HepG2 (cell line): ENCODE results near the gene BCAR3. TPM values are rescaled to one million over a fixed set of nuclear protein-coding genes. Genes with fewer than 3 reads are reported as not detected.

Experiments
- ATAC-seq: fragments of 200-7000 bp; cut with Tn5 transposase; 3 replicates; pipeline ENCODE4 v1.9.1; 2020; ENCODE audit warnings: mild to moderate bottlenecking, moderate library complexity
- BruUV-seq: library from RNA; stranded (reverse); fragments of 400-500 nt; replicated peaks from 2 replicates; lab custom pipeline; 2021; lab: Mats Ljungman, UMichigan
- CTCF ChIA-PET: fragments of 300-600 bp; formaldehyde crosslinking; extraction: SDS; loops from one replicate; lab custom pipeline; 2021; ENCODE audit warnings: low total read pairs, inconsistent platforms, low intra/inter-chr PET ratio; lab: Yijun Ruan, JAX
- POLR2A ChIA-PET: fragments of 350-600 bp; sonication (Branson Sonifier 250); formaldehyde crosslinking; loops from one replicate; lab custom pipeline; 2020; ENCODE audit warnings: antibody characterized with exemption, inconsistent platforms; lab: Yijun Ruan, JAX
- DNase-seq: peaks from one replicate; pipeline ENCODE4 v3.0.0-alpha.2; 2015; ENCODE audit warnings: low spot score
- FAIRE-seq: peaks from 3 replicates; lab custom pipeline; 2011; peaks lifted over from hg19 to GRCh38; lab: Jason Lieb, UNC
- H2AFZ ChIP-seq: one replicate; pipeline ENCODE4 v1.6.1; 2011; ENCODE audit warnings: low read length, inconsistent platforms
- H3K27ac ChIP-seq: fragments of 300-600 bp; 3 replicates; pipeline ENCODE4 v1.8.0; 2011; ENCODE audit warnings: mixed run types, mild to moderate bottlenecking, mixed read lengths, low read length, inconsistent platforms; ENCODE audit not compliant: insufficient read depth; ENCODE audit errors: extremely low read length
- H3K27me3 ChIP-seq, 2 experiments: fragments of 200-600 bp in 1 of 2; 2 replicates in 1 of 2; 3 replicates in 1 of 2; pipeline versions ENCODE4 v1.6.0 to v1.8.0; 2011; ENCODE audit warnings: low read length in 2 of 2, mild to moderate bottlenecking in 2 of 2, moderate library complexity in 2 of 2, inconsistent platforms in 1 of 2; ENCODE audit not compliant: insufficient read depth in 2 of 2, control insufficient read depth in 1 of 2
- H3K36me3 ChIP-seq, 2 experiments: fragments of 200-600 bp in 1 of 2; replicated peaks in 1 of 2; 2 replicates in 1 of 2; 3 replicates in 1 of 2; pipeline versions ENCODE4 v1.5.1 to v1.8.0; 2011; ENCODE audit warnings: low read length in 2 of 2, inconsistent platforms in 1 of 2; ENCODE audit not compliant: insufficient read depth in 2 of 2, control insufficient read depth in 1 of 2
- H3K4me1 ChIP-seq: 2 replicates; pipeline ENCODE4 v1.5.1; 2012; ENCODE audit warnings: low read length, inconsistent platforms; ENCODE audit not compliant: insufficient read depth
- H3K4me2 ChIP-seq: 2 replicates; pipeline ENCODE4 v1.6.0; 2011; ENCODE audit warnings: low read depth, low read length, inconsistent platforms
- H3K4me3 ChIP-seq, 3 experiments: fragments of 200-600 bp in 1 of 3; sonication (generic), shearing (Covaris generic) in 1 of 3; replicated peaks in 1 of 3; 2 replicates each; pipeline ENCODE4 v1.5.1; 2011 to 2016; ENCODE audit warnings: low read length in 3 of 3, inconsistent platforms in 2 of 3, low read depth in 2 of 3, mild to moderate bottlenecking in 2 of 3, control low read depth in 1 of 3, mixed read lengths in 1 of 3; ENCODE audit not compliant: insufficient read depth in 1 of 3
- H3K79me2 ChIP-seq: one replicate; pipeline ENCODE4 v1.6.1; 2011; ENCODE audit warnings: low read length, inconsistent platforms; ENCODE audit not compliant: insufficient read depth
- H3K9ac ChIP-seq: 2 replicates; pipeline ENCODE4 v1.6.0; 2011; ENCODE audit warnings: mild to moderate bottlenecking, low read depth, low read length, inconsistent platforms; ENCODE audit not compliant: insufficient read depth
- H3K9me3 ChIP-seq: 2 replicates; pipeline ENCODE4 v1.5.1; 2012; ENCODE audit warnings: mild to moderate bottlenecking, low read length
- H4K20me1 ChIP-seq: 2 replicates; pipeline ENCODE4 v1.6.0; 2011; ENCODE audit warnings: inconsistent platforms, mild to moderate bottlenecking, low read length, moderate library complexity; ENCODE audit not compliant: insufficient read depth
- FOSL2 ChIP-seq: sonication (generic); formaldehyde crosslinking; IDR thresholded peaks from 2 replicates; pipeline ENCODE4 v1.4.0; 2020; ENCODE audit warnings: missing genetic modification reagents
- GTF3A ChIP-seq: sonication (generic); formaldehyde crosslinking; conservative IDR thresholded peaks from 2 replicates; pipeline ENCODE4 v1.4.0; 2020; ENCODE audit warnings: mild to moderate bottlenecking, missing genetic modification reagents
- HES4 ChIP-seq: sonication (generic); formaldehyde crosslinking; IDR thresholded peaks from 2 replicates; pipeline ENCODE4 v1.9.0; 2021; ENCODE audit warnings: mild to moderate bottlenecking, missing genetic modification reagents, borderline replicate concordance
- JARID2 ChIP-seq: sonication (generic); formaldehyde crosslinking; IDR thresholded peaks from 2 replicates; pipeline ENCODE4 v1.8.1; 2023; ENCODE audit warnings: missing genetic modification reagents, inconsistent platforms; ENCODE audit not compliant: insufficient replicate concordance
- MIXL1 ChIP-seq: IDR thresholded peaks from 2 replicates; pipeline ENCODE4 v1.6.1; 2016
- NCOA2 ChIP-seq: sonication (generic); formaldehyde crosslinking; IDR thresholded peaks from 2 replicates; pipeline ENCODE4 v1.8.0; 2022; ENCODE audit warnings: inconsistent platforms
- NFKB2 ChIP-seq: sonication (generic); formaldehyde crosslinking; IDR thresholded peaks from 2 replicates; pipeline ENCODE4 v1.4.0; 2020; ENCODE audit warnings: missing genetic modification reagents, borderline replicate concordance
- NR3C1 ChIP-seq: sonication (generic); formaldehyde crosslinking; IDR thresholded peaks from 2 replicates; pipeline ENCODE4 v1.4.0; 2020; ENCODE audit warnings: missing genetic modification reagents
- SAP130 ChIP-seq: IDR thresholded peaks from 2 replicates; pipeline ENCODE4 v1.6.1; 2016; ENCODE audit warnings: low read depth
- SRF ChIP-seq: IDR thresholded peaks from 2 replicates; pipeline ENCODE4 v1.6.1; 2011; ENCODE audit warnings: mild to moderate bottlenecking, low read depth, low read length, moderate library complexity
- ZBTB20 ChIP-seq: sonication (generic); formaldehyde crosslinking; IDR thresholded peaks from 2 replicates; pipeline ENCODE4 v1.8.1; 2023; ENCODE audit warnings: missing genetic modification reagents, low read depth, mild to moderate bottlenecking, borderline replicate concordance
- ZFP91 ChIP-seq: sonication (generic); formaldehyde crosslinking; IDR thresholded peaks from 2 replicates; pipeline ENCODE4 v1.9.0; 2022; ENCODE audit warnings: missing genetic modification reagents, mild to moderate bottlenecking, borderline replicate concordance
- ZNF121 ChIP-seq: sonication (generic); formaldehyde crosslinking; IDR thresholded peaks from 2 replicates; pipeline ENCODE4 v1.5.0; 2020; ENCODE audit warnings: mild to moderate bottlenecking, missing genetic modification reagents
- ZNF615 ChIP-seq: sonication (generic); formaldehyde crosslinking; IDR thresholded peaks from 2 replicates; pipeline ENCODE4 v1.5.0; 2020; ENCODE audit warnings: mild to moderate bottlenecking, missing genetic modification reagents, borderline replicate concordance
- ZNF704 ChIP-seq: sonication (generic); formaldehyde crosslinking; IDR thresholded peaks from 2 replicates; pipeline ENCODE4 v1.8.1; 2023; ENCODE audit warnings: mild to moderate bottlenecking, inconsistent platforms, moderate library complexity, missing genetic modification reagents, borderline replicate concordance
- ZNF770 ChIP-seq: sonication (generic); formaldehyde crosslinking; IDR thresholded peaks from 2 replicates; pipeline ENCODE4 v1.5.0; 2020; ENCODE audit warnings: mild to moderate bottlenecking, missing genetic modification reagents
- ZNF879 ChIP-seq: sonication (generic); formaldehyde crosslinking; IDR thresholded peaks from 2 replicates; pipeline ENCODE4 v1.8.1; 2023; ENCODE audit warnings: missing genetic modification reagents
- WGBS: methylation state at CpG from one replicate; pipeline ENCODE4 v1.1.6; 2017; ENCODE audit warnings: low lambda C conversion rate; 5-methylcytosine and 5-hydroxymethylcytosine counted together
- in situ Hi-C: cut with HindIII; loops from 2 replicates; pipeline ENCODE4 v1.10.0; 2017; ENCODE audit warnings: low pct_unique_long_range_greater_than_20kb; ENCODE audit not compliant: extremely low pct_ligation_motif_present
- intact Hi-C: fragments of 100-400 bp; cut with micrococcal nuclease; formaldehyde crosslinking; loops from one replicate; pipeline ENCODE4 v1.10.0; 2022; ENCODE audit not compliant: unreplicated experiment
- polyA plus RNA-seq, 8 experiments: library from polyadenylated mRNA; depleted of rRNA in 3 of 8; stranded (reverse) in 7 of 8; unstranded in 1 of 8; fragments of >200 nt; fragmentation: Illumina TruSeq in 4 of 8; extraction: Trizol in 4 of 8; gene quantifications; 2 replicates each; pipeline versions ENCODE4 v1.2.1 to v1.2.3, GENCODE V29; 2011 to 2016; ENCODE audit warnings: low read depth in 4 of 8, missing spikeins in 1 of 8, mixed read lengths in 1 of 8; ENCODE audit not compliant: insufficient read depth in 1 of 8
- total RNA-seq, 5 experiments: library from RNA; depleted of rRNA; stranded (reverse); fragments of >200 nt; fragmentation: Illumina TruSeq; extraction: Trizol; gene quantifications; 2 replicates each; pipeline ENCODE4 v1.2.3, GENCODE V29; 2016; ENCODE audit warnings: low read depth in 1 of 5

Gene BCAR3
- total and polyA plus RNA-seq, 2 of the 13 experiments (the other 11 are each of a cell fraction or from before 2014, with no cell fraction given) = 3.6 to 4.8 TPM

- Histone ChIP-seq H3K79me2 (peaks cover 32% of the 10 kb centered on the region), H3K9ac (peak overlapping the region; percentile 72), H3K27me3 (no peaks in the 10 kb centered on the region), H3K4me1 (peaks cover 51% of the 10 kb centered on the region), H3K4me2 (peak overlapping the region; percentile 98), H4K20me1 (no peaks in the 10 kb centered on the region), H3K9me3 (no peaks in the 10 kb centered on the region), H3K27ac (peak overlapping the region; percentile 47), H3K4me3 (peak overlapping the region; percentile 74 to 84 (median 76)), H3K36me3 (no peaks in the 10 kb centered on the region), H2AFZ (peak overlapping the region; percentile 20)
- in situ Hi-C loops (loop anchor here (5.0 kb wide), 1 partner anchor 43 kb away; no protein-coding TSS in a partner anchor), intact Hi-C loops (loop anchor here (1.0 to 10.0 kb wide), 3 partner anchors 49 to 133 kb away; no protein-coding TSS in a partner anchor)
- ATAC-seq (peak; percentile 92), DNase-seq (peak; percentile 72), FAIRE-seq (peak; percentile 32)
- CTCF ChIA-PET = interaction anchor here (1.3 to 1.8 kb wide), 3 partner anchors 18 to 51 kb away, joined by 4 to 9 read pairs (median 7); no protein-coding TSS in a partner anchor
- BruUV-seq = no TSS peak
- 6% methylated on average over 28 of the region's 29 CpGs for WGBS
- POLR2A ChIA-PET = interaction anchor here (1.2 to 3.2 kb wide), 4 partner anchors 9 to 165 kb away, joined by 4 to 15 read pairs (median 4); no protein-coding TSS in a partner anchor
- TF ChIP-seq FOSL2 (peak; percentile 47), ZNF704 (CRISPR knock-in tag) (no peak), ZNF121 (CRISPR knock-in tag) (no peak), GTF3A (CRISPR knock-in tag) (no peak), MIXL1 (CRISPR knock-in tag) (peak; percentile 52; the same call in 1 of the 2 replicates), NCOA2 (CRISPR knock-in tag) (0 out of 2 replicates have a peak, but pooled peaks have one; percentile 19), NR3C1 (no peak), NFKB2 (CRISPR knock-in tag) (0 out of 2 replicates have a peak, but pooled peaks have one; percentile 28), ZBTB20 (no peak), SAP130 (CRISPR knock-in tag) (peak; percentile 66), SRF (no peak), ZNF879 (CRISPR knock-in tag) (no peak), JARID2 (CRISPR knock-in tag) (peak; percentile 76), ZNF770 (peak; percentile 57), ZFP91 (peak; percentile 82), ZNF615 (CRISPR knock-in tag) (no peak), HES4 (CRISPR knock-in tag) (peak; percentile 52; the same call in 1 of the 2 replicates)
Observed at GRCh38 chr1:93680420-93681100, 1.1 kb downstream of the BCAR3 start.
